Activated CD4-positive, alpha-beta T cell treated with anti-CD3 and anti-CD28 coated beads, Interleukin-10, Interleukin-2, amounts not matched to agents 100 ng/mL and 50 ng/mL, durations not matched to agents 16 hours and 8 hours (primary cell): ENCODE data around the gene LMF1.

Experiments used
- DNase-seq: peaks from one replicate; pipeline ENCODE4 v3.0.0-alpha.2; 2020

LMF1 gene

GRCh38 chr16:924063-924462 lies 46.7 kb downstream of the LMF1 start:
- no peak for DNase-seq

- DNase-seq: no peak
Observed at GRCh38 chr16:923184-923583, 47.6 kb downstream of the LMF1 start.

GRCh38 chr16:922051-922450 lies 48.7 kb downstream of the LMF1 start:
- DNase-seq: no peak

- DNase-seq: no peak
Observed at GRCh38 chr16:921321-921905, 49.4 kb downstream of the LMF1 start.

GRCh38 chr16:920717-921116 lies 50.1 kb downstream of the LMF1 start:
- DNase-seq: no peak

GRCh38 chr16:920051-920681 lies 50.6 kb downstream of the LMF1 start:
- no peak for DNase-seq

GRCh38 chr16:919658-920050 lies 51.1 kb downstream of the LMF1 start:
- DNase-seq: no peak

- DNase-seq: no peak
Observed at GRCh38 chr16:918741-919657, 51.8 kb downstream of the LMF1 start.

GRCh38 chr16:918068-918467 lies 52.7 kb downstream of the LMF1 start:
- DNase-seq: no peak

- no peak for DNase-seq
Observed at GRCh38 chr16:917591-918061, 53.2 kb downstream of the LMF1 start.

- no peak for DNase-seq
Observed at GRCh38 chr16:916035-916799, 54.6 kb downstream of the LMF1 start.

GRCh38 chr16:915546-915945 lies 55.2 kb downstream of the LMF1 start:
- DNase-seq: no peak

- no peak for DNase-seq
Observed at GRCh38 chr16:914440-914839, 56.3 kb downstream of the LMF1 start.

GRCh38 chr16:913817-914439 lies 56.9 kb downstream of the LMF1 start:
- no peak for DNase-seq

- no peak for DNase-seq
Observed at GRCh38 chr16:912684-913613, 57.8 kb downstream of the LMF1 start.

- DNase-seq: no peak
Observed at GRCh38 chr16:912322-912683, 58.5 kb downstream of the LMF1 start.

GRCh38 chr16:911604-912321 lies 59.0 kb downstream of the LMF1 start:
- DNase-seq: no peak

- DNase-seq: no peak
Observed at GRCh38 chr16:911101-911500, 59.7 kb downstream of the LMF1 start.

GRCh38 chr16:910181-910580 lies 60.6 kb downstream of the LMF1 start:
- DNase-seq: no peak

- no peak for DNase-seq
Observed at GRCh38 chr16:909281-910000, 61.3 kb downstream of the LMF1 start.
